Breast epithelium (tissue), 4 donors: Measurements from ENCODE around the gene GRK5. TPM values are rescaled to one million over a fixed set of nuclear protein-coding genes. Genes with fewer than 3 reads are reported as not detected.
"Not testable (repeated sequence)": the region's sequence is repeated elsewhere in the genome, so short reads cannot be mapped to it uniquely, and the experiment has no call there.

Source experiments
- DNase-seq, 2 donors: peaks; one replicate each; pipeline ENCODE4 v3.0.0-alpha.2; 2019; ENCODE audit warnings: low spot score in 2 of 2
- H3K27ac ChIP-seq, 2 donors: fragments of 200-600 bp; sonication (generic) in 1 of 2; one replicate each; pipeline ENCODE4 v1.5.1; 2016 to 2019; ENCODE audit warnings: mild to moderate bottlenecking in 1 of 2
- H3K27me3 ChIP-seq, 2 donors: fragments of 200-600 bp; sonication (generic) in 1 of 2; one replicate each; pipeline versions ENCODE4 v1.5.1 to v1.6.0; 2017 to 2019; ENCODE audit warnings: control low read depth in 1 of 2, mild to moderate bottlenecking in 1 of 2
- H3K36me3 ChIP-seq: fragments of 200-600 bp; one replicate; pipeline ENCODE4 v1.5.1; 2019
- H3K4me1 ChIP-seq, 2 donors: fragments of 200-600 bp; sonication (generic); one replicate each; pipeline ENCODE4 v1.5.1; 2016 to 2019; ENCODE audit warnings: control low read depth in 1 of 2
- H3K4me3 ChIP-seq, 3 donors: fragments of 200-600 bp; sonication (generic); 1 replicate in 2 of 3; 2 replicates in 1 of 3; pipeline ENCODE4 v1.5.1; 2016 to 2019; ENCODE audit warnings: mild to moderate bottlenecking in 3 of 3, moderate library complexity in 2 of 3
- H3K9me3 ChIP-seq, 2 donors: fragments of 200-600 bp; sonication (generic) in 1 of 2; one replicate each; pipeline ENCODE4 v1.5.1; 2016 to 2019; ENCODE audit warnings: control low read depth in 1 of 2
- POLR2A ChIP-seq: fragments of 450-650 bp; IDR thresholded peaks from one replicate; pipeline ENCODE4 v1.6.1; 2016; ENCODE audit warnings: antibody characterized with exemption, mild to moderate bottlenecking, moderate library complexity
- POLR2AphosphoS5 ChIP-seq, 3 donors: sonication (generic); formaldehyde crosslinking; IDR thresholded peaks; one replicate each; pipeline ENCODE4 v1.6.1; 2017; ENCODE audit warnings: antibody characterized with exemption in 3 of 3
- intact Hi-C: fragments of 100-400 bp; cut with DNase I; formaldehyde crosslinking; loops from one replicate; pipeline ENCODE4 v1.15.1; 2023; ENCODE audit warnings: low total_unique reads
- total RNA-seq, 3 donors: library from RNA; depleted of rRNA; stranded (reverse); fragments of >200 nt; gene quantifications; one replicate each; pipeline ENCODE4 v1.1.0, GENCODE V29; 2016
- TF ChIP-seq, protein P1 (sequence below), 3 donors: fragments of 450-650 bp; IDR thresholded peaks; one replicate each; pipeline ENCODE4 v1.5.1; 2016 to 2017; ENCODE audit warnings: antibody characterized with exemption in 3 of 3, mild to moderate bottlenecking in 3 of 3, moderate library complexity in 3 of 3

The GRK5 gene
- total RNA-seq, 3 donors from 2014 or later, result 14.9 to 20.6 (median 15.2) TPM

DNA sequence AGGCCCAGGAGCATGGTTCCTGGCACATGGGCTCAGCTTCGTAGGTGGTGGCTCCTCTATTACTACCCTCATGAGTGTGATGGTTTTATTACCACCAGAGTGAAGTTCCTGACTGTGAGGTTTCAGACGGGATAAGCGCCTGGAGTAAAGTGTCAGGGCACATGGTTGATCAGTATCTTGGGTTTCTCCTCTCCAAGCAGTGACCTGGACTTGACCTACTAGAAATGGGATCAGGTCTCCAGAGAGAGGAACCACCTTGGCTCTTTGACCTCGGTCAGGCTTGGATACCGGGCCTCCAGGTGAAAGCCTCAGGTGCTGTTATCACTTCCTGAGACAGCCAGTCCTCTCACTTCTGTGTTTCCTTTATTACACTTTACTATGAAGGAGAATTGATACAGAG is 67.7 kb downstream of the GRK5 start:
- no peak overlapping the region for H3K4me3 ChIP-seq
- peaks cover 0 to 4% of the 10 kb centered on the region in 2 donors for H3K4me1 ChIP-seq
- no peaks in the 10 kb centered on the region for H3K9me3 ChIP-seq
- no peaks in the 10 kb centered on the region for H3K36me3 ChIP-seq
- H3K27ac ChIP-seq, result peak overlapping the region in 1 of 2 donors; percentile 35
- no peak for DNase-seq
- TF ChIP-seq POLR2AphosphoS5 (IDR thresholded peaks at IDR 0.05), result no peak
- TF ChIP-seq, protein P1, sequence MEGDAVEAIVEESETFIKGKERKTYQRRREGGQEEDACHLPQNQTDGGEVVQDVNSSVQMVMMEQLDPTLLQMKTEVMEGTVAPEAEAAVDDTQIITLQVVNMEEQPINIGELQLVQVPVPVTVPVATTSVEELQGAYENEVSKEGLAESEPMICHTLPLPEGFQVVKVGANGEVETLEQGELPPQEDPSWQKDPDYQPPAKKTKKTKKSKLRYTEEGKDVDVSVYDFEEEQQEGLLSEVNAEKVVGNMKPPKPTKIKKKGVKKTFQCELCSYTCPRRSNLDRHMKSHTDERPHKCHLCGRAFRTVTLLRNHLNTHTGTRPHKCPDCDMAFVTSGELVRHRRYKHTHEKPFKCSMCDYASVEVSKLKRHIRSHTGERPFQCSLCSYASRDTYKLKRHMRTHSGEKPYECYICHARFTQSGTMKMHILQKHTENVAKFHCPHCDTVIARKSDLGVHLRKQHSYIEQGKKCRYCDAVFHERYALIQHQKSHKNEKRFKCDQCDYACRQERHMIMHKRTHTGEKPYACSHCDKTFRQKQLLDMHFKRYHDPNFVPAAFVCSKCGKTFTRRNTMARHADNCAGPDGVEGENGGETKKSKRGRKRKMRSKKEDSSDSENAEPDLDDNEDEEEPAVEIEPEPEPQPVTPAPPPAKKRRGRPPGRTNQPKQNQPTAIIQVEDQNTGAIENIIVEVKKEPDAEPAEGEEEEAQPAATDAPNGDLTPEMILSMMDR (IDR thresholded peaks at IDR 0.05), result no peak
- TF ChIP-seq POLR2A, result no peak
- H3K27me3 ChIP-seq, result no peaks in the 10 kb centered on the region
- intact Hi-C loops, result no loop called here

DNA sequence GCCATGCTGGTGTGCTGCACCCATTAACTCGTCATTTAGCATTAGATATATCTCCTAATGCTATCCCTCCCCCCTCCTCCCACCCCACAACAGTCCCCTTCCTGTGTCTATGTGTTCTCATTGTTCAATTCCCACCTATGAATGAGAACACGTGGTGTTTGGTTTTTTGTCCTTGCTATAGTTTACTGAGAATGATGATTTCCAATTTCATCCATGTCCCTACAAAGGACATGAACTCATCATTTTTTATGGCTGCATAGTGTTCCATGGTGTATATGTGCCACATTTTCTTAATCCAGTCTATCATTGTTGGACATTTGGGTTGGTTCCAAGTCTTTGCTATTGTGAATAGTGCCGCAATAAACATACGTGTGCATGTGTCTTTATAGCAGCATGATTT is 68.8 kb downstream of the GRK5 start:
- H3K27me3 ChIP-seq, intact Hi-C loops, H3K27ac ChIP-seq, DNase-seq, H3K4me1 ChIP-seq, H3K4me3 ChIP-seq, H3K9me3 ChIP-seq, H3K36me3 ChIP-seq: not testable (repeated sequence)

DNA sequence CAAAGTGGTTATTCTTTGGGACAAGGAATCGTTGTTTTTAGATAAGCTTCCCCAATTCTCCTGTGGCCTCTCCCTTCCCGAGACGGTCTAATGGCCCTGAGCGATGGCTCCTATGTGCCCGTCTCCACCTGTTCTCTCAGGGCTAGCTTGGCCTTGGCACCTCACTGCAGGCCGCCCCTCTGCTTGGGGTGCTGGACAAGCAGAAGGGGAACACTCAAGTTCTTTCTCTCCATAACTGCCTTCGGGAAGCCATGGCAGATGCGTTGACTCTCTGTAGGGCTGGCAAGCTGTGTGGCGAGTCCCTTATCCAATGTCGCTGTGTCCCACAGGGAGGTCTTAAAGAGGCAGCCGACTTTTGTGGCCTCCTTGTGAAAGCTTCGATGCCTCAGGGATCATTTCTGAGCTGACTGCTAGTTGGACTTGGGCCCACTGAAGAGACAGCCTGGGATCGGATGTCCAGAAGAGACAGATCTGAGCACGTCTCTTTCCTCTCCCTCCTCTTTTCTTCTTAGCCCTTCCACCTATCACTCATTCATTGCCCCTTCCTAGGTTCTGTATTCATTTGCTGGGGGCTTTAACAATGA is 70.8 kb downstream of the GRK5 start:
- Histone ChIP-seq H3K4me3 (no peak overlapping the region), H3K27me3 (no peaks in the 10 kb centered on the region), H3K4me1 (peaks cover 7 to 9% of the 10 kb centered on the region in 2 donors), H3K9me3 (no peaks in the 10 kb centered on the region), H3K36me3 (no peaks in the 10 kb centered on the region), H3K27ac (peak overlapping the region in 1 of 2 donors; percentile 38)
- TF ChIP-seq POLR2A (no peak), POLR2AphosphoS5 (IDR thresholded peaks at IDR 0.05) (no peak)
- TF ChIP-seq, protein P1 (IDR thresholded peaks at IDR 0.05), result no peak
- no peak for DNase-seq
- intact Hi-C loops, result no loop called here

DNA sequence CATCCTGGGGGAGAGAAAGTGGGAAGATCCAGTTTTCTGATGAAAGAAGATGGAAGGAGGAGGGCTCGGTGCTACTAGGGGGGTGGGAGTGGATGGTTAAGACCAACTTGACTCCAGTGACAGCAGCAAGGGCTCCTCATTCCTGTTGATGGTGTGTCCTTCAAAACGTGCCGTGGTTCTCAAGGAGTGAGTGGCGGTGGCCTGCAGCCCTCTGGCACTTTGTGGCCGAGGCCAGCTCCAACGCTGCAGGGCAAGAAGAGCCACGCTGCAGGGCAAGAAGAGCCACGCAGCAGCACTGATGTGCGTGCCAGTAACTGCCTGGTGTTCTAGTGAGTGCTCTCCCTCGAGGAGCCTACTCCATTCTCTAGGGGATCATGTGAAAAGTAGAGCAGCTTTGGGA is 72.1 kb downstream of the GRK5 start:
- no peaks in the 10 kb centered on the region for H3K27me3 ChIP-seq
- H3K27ac ChIP-seq, result peak overlapping the region in 1 of 2 donors; percentile 43
- no peaks in the 10 kb centered on the region for H3K36me3 ChIP-seq
- peaks cover 10 to 11% of the 10 kb centered on the region in 2 donors for H3K4me1 ChIP-seq
- H3K9me3 ChIP-seq, result no peaks in the 10 kb centered on the region
- TF ChIP-seq, protein P1 (IDR thresholded peaks at IDR 0.05), result no peak
- TF ChIP-seq POLR2A (no peak), POLR2AphosphoS5 (IDR thresholded peaks at IDR 0.05) (no peak)
- no peak overlapping the region for H3K4me3 ChIP-seq
- intact Hi-C loops, result no loop called here
- DNase-seq, result no peak

DNA sequence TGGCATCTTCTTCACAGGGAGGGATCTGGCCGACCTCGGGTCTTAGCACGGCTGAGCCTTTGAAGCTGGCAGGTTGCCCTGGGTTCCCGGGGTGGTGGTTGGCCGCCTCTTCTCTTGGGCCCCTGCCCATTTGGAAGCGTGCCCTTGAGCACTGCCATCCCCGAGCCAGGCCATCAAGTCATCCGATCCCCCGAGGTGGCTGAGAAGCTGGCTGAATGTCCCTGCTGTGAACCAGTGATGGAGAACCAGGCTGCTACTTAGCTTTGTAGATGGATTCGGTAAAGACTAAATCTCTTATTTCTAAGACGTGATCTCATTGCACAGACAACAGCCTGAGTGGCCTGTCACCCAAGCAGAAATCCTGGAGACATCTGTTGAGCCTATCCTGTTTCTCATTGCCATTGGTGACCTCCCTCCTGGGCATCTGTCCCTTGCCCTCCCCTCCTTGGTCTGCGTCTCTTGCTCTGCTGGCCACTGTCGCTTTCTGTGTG is 74.3 kb downstream of the GRK5 start:
- Histone ChIP-seq H3K27ac (peak overlapping the region in 1 of 2 donors; percentile 68), H3K27me3 (no peaks in the 10 kb centered on the region), H3K4me1 (peaks cover 18 to 24% of the 10 kb centered on the region in 2 donors), H3K36me3 (no peaks in the 10 kb centered on the region), H3K9me3 (no peaks in the 10 kb centered on the region), H3K4me3 (no peak overlapping the region)
- intact Hi-C loops, result no loop called here
- TF ChIP-seq, protein P1 (IDR thresholded peaks at IDR 0.05), result no peak
- TF ChIP-seq POLR2AphosphoS5 (IDR thresholded peaks at IDR 0.05) (no peak), POLR2A (no peak)
- peak; percentile 57 to 75 for DNase-seq
